Measurements from ENCODE around the gene UBE2G2.

DNA sequence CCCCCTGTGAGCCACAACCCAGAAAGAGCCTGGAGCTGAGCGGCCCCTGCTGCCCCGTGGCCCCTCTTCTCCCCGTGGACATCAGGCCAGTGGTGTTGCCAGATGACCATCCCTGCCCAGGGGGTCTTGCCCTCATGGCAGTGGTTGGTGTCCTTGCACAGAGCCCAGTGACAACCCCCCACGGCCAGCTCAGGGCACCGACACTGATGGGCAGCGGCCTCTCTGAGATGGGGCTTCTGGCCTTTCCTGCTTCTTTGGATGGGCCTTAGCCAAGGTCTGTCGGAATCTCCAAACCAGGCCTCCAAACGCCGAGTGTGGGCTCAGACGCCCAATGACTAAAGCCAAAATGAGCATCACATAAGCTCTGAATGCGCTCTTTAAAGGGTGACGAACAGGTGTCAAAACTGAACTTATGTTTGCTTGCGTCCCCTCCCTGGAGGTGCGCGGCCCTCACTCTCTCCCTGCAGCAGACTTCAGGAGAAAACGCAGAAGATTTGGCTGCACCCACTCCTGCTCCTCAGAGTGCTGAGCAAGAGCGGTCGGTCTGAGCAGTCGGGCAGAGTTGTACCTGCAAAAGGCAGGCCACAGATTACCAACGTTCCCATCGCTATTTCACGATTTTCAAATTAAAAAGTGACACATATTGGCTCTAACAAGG, 41.9 kb downstream of the UBE2G2 start:
- TF ChIP-seq CTCF (conservative IDR thresholded peaks at IDR 0.05; ENCODE audit: low read depth, low read length) (no peak), EZH2 (IDR thresholded peaks at IDR 0.05; ENCODE audit: borderline replicate concordance, low read depth, low read length, poor library complexity, severe bottlenecking) (no peak)

Measured in A673 (cell line).